Spleen (tissue), 11 donors: ENCODE results near the gene CMTM8. TPM values are rescaled to one million over a fixed set of nuclear protein-coding genes. Genes with fewer than 3 reads are reported as not detected.

ENCODE experiments used
- DNase-seq: peaks from one replicate; pipeline ENCODE4 v3.0.0-alpha.2; 2020
- H3K27ac ChIP-seq, 8 donors: fragments of 200-600 bp; sonication (generic) in 7 of 8; 1 replicate in 4 of 8; 2 replicates in 4 of 8; pipeline versions ENCODE4 v1.5.0 to v1.8.0; 2016 to 2021; ENCODE audit warnings: inconsistent platforms in 4 of 8, mild to moderate bottlenecking in 4 of 8, moderate library complexity in 1 of 8
- H3K27me3 ChIP-seq, 7 donors: fragments of 200-600 bp; sonication (generic) in 6 of 7; replicated peaks in 1 of 7; 1 replicate in 4 of 7; 2 replicates in 3 of 7; pipeline versions ENCODE4 v1.5.0 to v1.8.0; 2016 to 2021; ENCODE audit warnings: inconsistent platforms in 3 of 7, mild to moderate bottlenecking in 1 of 7
- H3K36me3 ChIP-seq, 6 donors: fragments of 200-600 bp; sonication (generic) in 5 of 6; 1 replicate in 4 of 6; 2 replicates in 2 of 6; pipeline versions ENCODE4 v1.5.0 to v1.8.0; 2016 to 2021; ENCODE audit warnings: inconsistent platforms in 2 of 6
- H3K4me1 ChIP-seq, 6 donors: fragments of 200-600 bp; sonication (generic) in 5 of 6; 1 replicate in 3 of 6; 2 replicates in 3 of 6; pipeline versions ENCODE4 v1.5.0 to v1.8.0; 2016 to 2021; ENCODE audit warnings: inconsistent platforms in 3 of 6
- H3K4me3 ChIP-seq, 8 donors: fragments of 200-600 bp; sonication (generic) in 7 of 8; 1 replicate in 4 of 8; 2 replicates in 4 of 8; pipeline versions ENCODE4 v1.5.0 to v1.8.0; 2016 to 2021; ENCODE audit warnings: inconsistent platforms in 4 of 8, mild to moderate bottlenecking in 4 of 8, moderate library complexity in 2 of 8
- H3K9me3 ChIP-seq, 8 donors: fragments of 200-600 bp; sonication (generic) in 7 of 8; 1 replicate in 4 of 8; 2 replicates in 4 of 8; pipeline versions ENCODE4 v1.5.0 to v1.8.0; 2016 to 2021; ENCODE audit warnings: inconsistent platforms in 4 of 8
- CTCF ChIP-seq, 11 experiments: fragments of 200-600 bp in 7 of 11; fragments of 450-650 bp in 4 of 11; sonication (generic) in 4 of 11; IDR thresholded peaks in 8 of 11; conservative IDR thresholded peaks in 3 of 11; 1 replicate in 7 of 11; 2 replicates in 4 of 11; pipeline versions ENCODE4 v1.4.0 to v1.8.0; 2016 to 2021; ENCODE audit warnings: antibody characterized with exemption in 11 of 11, inconsistent platforms in 4 of 11, mild to moderate bottlenecking in 1 of 11
- POLR2A ChIP-seq, 3 donors: fragments of 450-650 bp; IDR thresholded peaks; one replicate each; pipeline ENCODE4 v1.5.1; 2017; ENCODE audit warnings: antibody characterized with exemption in 3 of 3, mild to moderate bottlenecking in 1 of 3
- POLR2AphosphoS5 ChIP-seq, 3 donors: sonication (generic); formaldehyde crosslinking; IDR thresholded peaks; one replicate each; pipeline ENCODE4 v1.5.1; 2017; ENCODE audit warnings: antibody characterized with exemption in 3 of 3
- WGBS, 5 donors: extraction: QIAGEN DNeasy Blood & Tissue Kit in 3 of 5; methylation state at CpG; one replicate each; pipeline versions ENCODE4 v1.1.5 to v1.1.7; 2013 to 2018; 5-methylcytosine and 5-hydroxymethylcytosine counted together
- intact Hi-C: fragments of 100-400 bp; cut with DNase I; formaldehyde crosslinking; loops from one replicate; pipeline ENCODE4 v1.15.0; 2023; ENCODE audit warnings: low total_unique reads
- polyA plus RNA-seq, 3 donors: library from polyadenylated mRNA; stranded (reverse); fragments of 200-250 nt; gene quantifications; one replicate each; pipeline ENCODE4 v1.2.1, GENCODE V29; 2013
- total RNA-seq, 7 donors: library from RNA; depleted of rRNA in 3 of 7; stranded (reverse); fragments of >200 nt in 3 of 7; fragmentation: NEBNext Ultra II Directional in 4 of 7; extraction: Animal tissue kit (Norgen Biotek cat#: 25700) in 4 of 7; gene quantifications; one replicate each; pipeline versions ENCODE4 v1.1.0 to v1.2.1, GENCODE V29; 2016 to 2021
- donor health status: healthy with polysubstance abuse.
- donor health status: DM: no; HTN: no; CAD: no; lungs with moderate emphysema.
- donor health status: DM: no; HTN: no; CAD: no.
- donor health status: Bipolar disorder and iron deficiency.
- donor health status: healthy.
- donor health status: DM: no; HTN: no; CAD: no.
- donor health status: DM: yes; HTN: yes; CAD: no.

CMTM8 gene
- total and polyA plus RNA-seq, 10 donors: 0.61 to 3.5 (median 1.6) TPM

GRCh38 chr3:32215185-32215584, 23.3 kb upstream of the CMTM8 start:
- 86 to 97% (median 91%) methylated on average over 2 of the region's 2 CpGs for WGBS, 5 donors
- peaks cover 0 to 12% (median 6%) of the 10 kb centered on the region in 8 donors for H3K9me3 ChIP-seq
- DNase-seq: no peak
- peaks cover 0 to 6% (median 0%) of the 10 kb centered on the region in 7 donors for H3K27me3 ChIP-seq
- intact Hi-C loops: no loop called here
- TF ChIP-seq CTCF (IDR thresholded peaks at IDR 0.05 in 8 of 11, conservative IDR thresholded peaks at IDR 0.05 in 3 of 11) (no peak), POLR2A (IDR thresholded peaks at IDR 0.05) (no peak), POLR2AphosphoS5 (IDR thresholded peaks at IDR 0.05) (no peak)
- no peaks in the 10 kb centered on the region for H3K4me1 ChIP-seq
- H3K36me3 ChIP-seq: no peaks in the 10 kb centered on the region
- no peak overlapping the region for H3K27ac ChIP-seq
- no peak overlapping the region for H3K4me3 ChIP-seq

GRCh38 chr3:32216172-32216783, 22.2 kb upstream of the CMTM8 start:
- H3K27me3 ChIP-seq: peaks cover 0 to 6% (median 0%) of the 10 kb centered on the region in 7 donors
- intact Hi-C loops: no loop called here
- DNase-seq: no peak
- peaks cover 0 to 13% (median 7%) of the 10 kb centered on the region in 8 donors for H3K9me3 ChIP-seq
- no peaks in the 10 kb centered on the region for H3K4me1 ChIP-seq
- no peak for TF ChIP-seq POLR2A (IDR thresholded peaks at IDR 0.05)
- TF ChIP-seq CTCF (IDR thresholded peaks at IDR 0.05 in 8 of 11, conservative IDR thresholded peaks at IDR 0.05 in 3 of 11): no peak
- H3K4me3 ChIP-seq: no peak overlapping the region
- no peak overlapping the region for H3K27ac ChIP-seq
- H3K36me3 ChIP-seq: no peaks in the 10 kb centered on the region
- WGBS, 5 donors: 58 to 67% (median 64%) methylated on average over 10 of the region's 10 CpGs

GRCh38 chr3:32217339-32217738, 21.1 kb upstream of the CMTM8 start:
- no peaks in the 10 kb centered on the region for H3K36me3 ChIP-seq
- WGBS, 5 donors: 88 to 97% (median 96%) methylated on average over 2 of the region's 2 CpGs
- TF ChIP-seq POLR2A (IDR thresholded peaks at IDR 0.05) (no peak), POLR2AphosphoS5 (IDR thresholded peaks at IDR 0.05) (no peak), CTCF (IDR thresholded peaks at IDR 0.05 in 8 of 11, conservative IDR thresholded peaks at IDR 0.05 in 3 of 11) (no peak)
- DNase-seq: no peak
- H3K27ac ChIP-seq: no peak overlapping the region
- peaks cover 0 to 13% (median 7%) of the 10 kb centered on the region in 8 donors for H3K9me3 ChIP-seq
- intact Hi-C loops: no loop called here
- H3K4me1 ChIP-seq: no peaks in the 10 kb centered on the region
- H3K27me3 ChIP-seq: peaks cover 0 to 6% (median 0%) of the 10 kb centered on the region in 7 donors
- H3K4me3 ChIP-seq: no peak overlapping the region

GRCh38 chr3:32219537-32219936, 18.9 kb upstream of the CMTM8 start:
- Histone ChIP-seq H3K36me3 (no peaks in the 10 kb centered on the region), H3K4me1 (no peaks in the 10 kb centered on the region), H3K27me3 (peaks cover 0 to 17% (median 0%) of the 10 kb centered on the region in 7 donors), H3K9me3 (peaks cover 0 to 13% (median 7%) of the 10 kb centered on the region in 8 donors), H3K4me3 (no peak overlapping the region), H3K27ac (no peak overlapping the region)
- TF ChIP-seq POLR2AphosphoS5 (IDR thresholded peaks at IDR 0.05) (no peak), CTCF (IDR thresholded peaks at IDR 0.05 in 8 of 11, conservative IDR thresholded peaks at IDR 0.05 in 3 of 11) (no peak), POLR2A (IDR thresholded peaks at IDR 0.05) (no peak)
- intact Hi-C loops: no loop called here
- no peak for DNase-seq
- 64 to 92% (median 83%) methylated on average over 4 of the region's 4 CpGs for WGBS, 5 donors
